K562 (cell line): ENCODE results near the gene SMARCB1. TPM values are rescaled to one million over a fixed set of nuclear protein-coding genes. Genes with fewer than 3 reads are reported as not detected.

Experiments used
- ARID1B ChIP-seq: fragments of 450-650 bp; IDR thresholded peaks from 2 replicates; pipeline ENCODE4 v1.6.1; 2016; ENCODE audit warnings: antibody characterized with exemption, mild to moderate bottlenecking, inconsistent platforms
- BACH1 ChIP-seq: fragments of 200-800 bp; sonication (Bioruptor generic); IDR thresholded peaks from 2 replicates; pipeline ENCODE4 v1.6.1; 2016; ENCODE audit warnings: missing genetic modification characterization, missing compliant biosample characterization
- ELF4 ChIP-seq: fragments of 450-650 bp; formaldehyde crosslinking; IDR thresholded peaks from 2 replicates; pipeline ENCODE4 v1.4.0; 2022; ENCODE audit warnings: missing genetic modification characterization
- MAFK ChIP-seq: IDR thresholded peaks from 2 replicates; pipeline ENCODE4 v1.6.1; 2011; ENCODE audit warnings: low read length, improper control_type of control experiment
- PCBP1 ChIP-seq: fragments of 200-400 bp; formaldehyde crosslinking; IDR thresholded peaks from 2 replicates; pipeline ENCODE4 v1.6.1; 2018; ENCODE audit warnings: mild to moderate bottlenecking, low read depth, low read length; ENCODE audit not compliant: poor library complexity, severe bottlenecking
- SMAD4 ChIP-seq: fragments of 250-450 bp; sonication (Bioruptor Pico); conservative IDR thresholded peaks from 2 replicates; pipeline ENCODE4 v1.8.0; 2021; ENCODE audit warnings: inconsistent platforms, mild to moderate bottlenecking, moderate library complexity
- SMARCC2 ChIP-seq: fragments of 450-650 bp; IDR thresholded peaks from 2 replicates; pipeline ENCODE4 v1.6.1; 2017; ENCODE audit warnings: antibody characterized with exemption, moderate library complexity, mild to moderate bottlenecking, low read depth
- SRSF3 ChIP-seq: fragments of 200-400 bp; formaldehyde crosslinking; IDR thresholded peaks from 2 replicates; pipeline ENCODE4 v1.6.1; 2016; ENCODE audit warnings: mild to moderate bottlenecking, low read length, moderate library complexity; ENCODE audit not compliant: insufficient read depth
- ZNF778 ChIP-seq: fragments of 450-650 bp; formaldehyde crosslinking; IDR thresholded peaks from 2 replicates; pipeline ENCODE4 v1.4.0; 2020; ENCODE audit warnings: mild to moderate bottlenecking, moderate library complexity
- polyA plus RNA-seq, 8 experiments: library from polyadenylated mRNA; depleted of rRNA in 4 of 8; stranded (reverse) in 5 of 8; unstranded in 3 of 8; fragments of >200 nt; fragmentation: Nextera tagmentation in 2 of 8; fragmentation: Illumina TruSeq in 1 of 8; extraction: Ambion mirVana in 2 of 8; extraction: Trizol in 1 of 8; gene quantifications; 2 replicates each; pipeline versions ENCODE4 v1.2.1 to v1.2.3, GENCODE V29; 2011 to 2014; ENCODE audit warnings: inconsistent platforms in 1 of 8, missing spikeins in 1 of 8
- total RNA-seq, 7 experiments: library from RNA; depleted of rRNA in 6 of 7; stranded (reverse); fragments of >200 nt in 6 of 7; fragmentation: Illumina TruSeq in 2 of 7; extraction: Trizol in 2 of 7; gene quantifications; 2 replicates each; pipeline versions ENCODE4 v1.2.1 to v1.2.3, GENCODE V29; 2011 to 2021; ENCODE audit warnings: low replicate concordance in 1 of 7
- TF ChIP-seq, protein P1 (sequence below), 2 experiments: fragments of 200-800 bp in 1 of 2; sonication (Bioruptor generic) in 1 of 2; sonication (generic) in 1 of 2; formaldehyde crosslinking in 1 of 2; IDR thresholded peaks in 1 of 2; conservative IDR thresholded peaks in 1 of 2; 2 replicates each; pipeline versions ENCODE4 v1.5.0 to v1.6.1; 2016 to 2020; ENCODE audit warnings: missing compliant biosample characterization in 1 of 2, missing genetic modification characterization in 1 of 2, missing genetic modification reagents in 1 of 2
- TF ChIP-seq, protein P2 (sequence below), 2 experiments: fragments of 450-650 bp in 1 of 2; sonication (generic) in 1 of 2; formaldehyde crosslinking in 1 of 2; IDR thresholded peaks; 2 replicates each; pipeline versions ENCODE4 v1.7.1 to v1.9.0; 2016 to 2022; ENCODE audit warnings: inconsistent platforms in 1 of 2, mild to moderate bottlenecking in 1 of 2, missing genetic modification reagents in 1 of 2
- TF ChIP-seq, protein P3 (sequence below): sonication (generic); formaldehyde crosslinking; IDR thresholded peaks from 2 replicates; pipeline ENCODE4 v1.8.1; 2023; ENCODE audit warnings: mild to moderate bottlenecking, missing genetic modification reagents

The SMARCB1 gene
- total and polyA plus RNA-seq, 9 of the 15 experiments (the other 6 are each of a cell fraction or from before 2014, with no cell fraction given), result 1.2 to 113 (median 65.4) TPM

DNA sequence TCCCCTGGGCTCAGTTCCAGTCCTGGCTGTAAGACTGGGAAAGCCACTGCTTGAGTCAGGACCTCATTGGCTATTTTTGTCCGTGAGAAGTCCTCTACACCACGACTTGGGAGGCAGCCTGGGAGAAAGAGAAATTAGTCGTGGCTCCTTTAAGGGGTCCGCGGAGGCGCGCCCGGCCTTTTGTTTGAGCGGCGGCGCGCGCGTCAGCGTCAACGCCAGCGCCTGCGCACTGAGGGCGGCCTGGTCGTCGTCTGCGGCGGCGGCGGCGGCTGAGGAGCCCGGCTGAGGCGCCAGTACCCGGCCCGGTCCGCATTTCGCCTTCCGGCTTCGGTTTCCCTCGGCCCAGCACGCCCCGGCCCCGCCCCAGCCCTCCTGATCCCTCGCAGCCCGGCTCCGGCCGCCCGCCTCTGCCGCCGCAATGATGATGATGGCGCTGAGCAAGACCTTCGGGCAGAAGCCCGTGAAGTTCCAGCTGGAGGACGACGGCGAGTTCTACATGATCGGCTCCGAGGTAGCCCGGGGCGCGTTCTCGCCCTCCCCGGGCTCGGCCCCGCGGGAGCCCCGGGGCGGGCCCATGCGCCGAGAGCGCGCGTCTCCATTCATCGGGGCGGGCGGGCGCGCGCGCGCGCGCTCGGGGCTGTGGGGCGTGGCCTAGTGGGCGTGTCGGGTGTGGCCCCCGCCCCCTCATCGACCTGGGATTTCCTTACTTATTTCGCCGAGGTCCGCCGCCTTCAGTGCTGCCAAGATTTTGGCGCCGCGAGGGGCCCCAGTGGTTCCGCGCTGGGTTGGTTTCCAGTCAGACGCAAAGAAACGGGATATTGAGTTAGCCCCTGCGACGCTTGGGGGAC is at the start of gene SMARCB1 (continued):
- TF ChIP-seq ARID1B, result no peak
- no peak for TF ChIP-seq ELF4
- no peak for TF ChIP-seq SRSF3
- peak; percentile 41; the same call in 1 of the 2 replicates for TF ChIP-seq BACH1 (tag)
- TF ChIP-seq MAFK, result no peak
- TF ChIP-seq, protein P1, sequence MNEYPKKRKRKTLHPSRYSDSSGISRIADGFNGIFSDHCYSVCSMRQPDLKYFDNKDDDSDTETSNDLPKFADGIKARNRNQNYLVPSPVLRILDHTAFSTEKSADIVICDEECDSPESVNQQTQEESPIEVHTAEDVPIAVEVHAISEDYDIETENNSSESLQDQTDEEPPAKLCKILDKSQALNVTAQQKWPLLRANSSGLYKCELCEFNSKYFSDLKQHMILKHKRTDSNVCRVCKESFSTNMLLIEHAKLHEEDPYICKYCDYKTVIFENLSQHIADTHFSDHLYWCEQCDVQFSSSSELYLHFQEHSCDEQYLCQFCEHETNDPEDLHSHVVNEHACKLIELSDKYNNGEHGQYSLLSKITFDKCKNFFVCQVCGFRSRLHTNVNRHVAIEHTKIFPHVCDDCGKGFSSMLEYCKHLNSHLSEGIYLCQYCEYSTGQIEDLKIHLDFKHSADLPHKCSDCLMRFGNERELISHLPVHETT (CRISPR knock-in tag; conservative IDR thresholded peaks at IDR 0.05 in 1 of 2, IDR thresholded peaks at IDR 0.05 in 1 of 2), result peak in 1 of 2 experiments; percentile 80; a peak in 2 of 4 replicates
- TF ChIP-seq SMARCC2, result peak; percentile 74
- TF ChIP-seq, protein P2, sequence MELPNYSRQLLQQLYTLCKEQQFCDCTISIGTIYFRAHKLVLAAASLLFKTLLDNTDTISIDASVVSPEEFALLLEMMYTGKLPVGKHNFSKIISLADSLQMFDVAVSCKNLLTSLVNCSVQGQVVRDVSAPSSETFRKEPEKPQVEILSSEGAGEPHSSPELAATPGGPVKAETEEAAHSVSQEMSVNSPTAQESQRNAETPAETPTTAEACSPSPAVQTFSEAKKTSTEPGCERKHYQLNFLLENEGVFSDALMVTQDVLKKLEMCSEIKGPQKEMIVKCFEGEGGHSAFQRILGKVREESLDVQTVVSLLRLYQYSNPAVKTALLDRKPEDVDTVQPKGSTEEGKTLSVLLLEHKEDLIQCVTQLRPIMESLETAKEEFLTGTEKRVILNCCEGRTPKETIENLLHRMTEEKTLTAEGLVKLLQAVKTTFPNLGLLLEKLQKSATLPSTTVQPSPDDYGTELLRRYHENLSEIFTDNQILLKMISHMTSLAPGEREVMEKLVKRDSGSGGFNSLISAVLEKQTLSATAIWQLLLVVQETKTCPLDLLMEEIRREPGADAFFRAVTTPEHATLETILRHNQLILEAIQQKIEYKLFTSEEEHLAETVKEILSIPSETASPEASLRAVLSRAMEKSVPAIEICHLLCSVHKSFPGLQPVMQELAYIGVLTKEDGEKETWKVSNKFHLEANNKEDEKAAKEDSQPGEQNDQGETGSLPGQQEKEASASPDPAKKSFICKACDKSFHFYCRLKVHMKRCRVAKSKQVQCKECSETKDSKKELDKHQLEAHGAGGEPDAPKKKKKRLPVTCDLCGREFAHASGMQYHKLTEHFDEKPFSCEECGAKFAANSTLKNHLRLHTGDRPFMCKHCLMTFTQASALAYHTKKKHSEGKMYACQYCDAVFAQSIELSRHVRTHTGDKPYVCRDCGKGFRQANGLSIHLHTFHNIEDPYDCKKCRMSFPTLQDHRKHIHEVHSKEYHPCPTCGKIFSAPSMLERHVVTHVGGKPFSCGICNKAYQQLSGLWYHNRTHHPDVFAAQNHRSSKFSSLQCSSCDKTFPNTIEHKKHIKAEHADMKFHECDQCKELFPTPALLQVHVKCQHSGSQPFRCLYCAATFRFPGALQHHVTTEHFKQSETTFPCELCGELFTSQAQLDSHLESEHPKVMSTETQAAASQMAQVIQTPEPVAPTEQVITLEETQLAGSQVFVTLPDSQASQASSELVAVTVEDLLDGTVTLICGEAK (IDR thresholded peaks at IDR 0.05), result no peak
- TF ChIP-seq, protein P2 (CRISPR knock-in tag; IDR thresholded peaks at IDR 0.05), result no peak
- no peak for TF ChIP-seq ZNF778 (CRISPR knock-in tag)
- peak; percentile 39 for TF ChIP-seq PCBP1
- peak; percentile 67 for TF ChIP-seq SMAD4 (CRISPR knock-in tag)
- TF ChIP-seq, protein P3, sequence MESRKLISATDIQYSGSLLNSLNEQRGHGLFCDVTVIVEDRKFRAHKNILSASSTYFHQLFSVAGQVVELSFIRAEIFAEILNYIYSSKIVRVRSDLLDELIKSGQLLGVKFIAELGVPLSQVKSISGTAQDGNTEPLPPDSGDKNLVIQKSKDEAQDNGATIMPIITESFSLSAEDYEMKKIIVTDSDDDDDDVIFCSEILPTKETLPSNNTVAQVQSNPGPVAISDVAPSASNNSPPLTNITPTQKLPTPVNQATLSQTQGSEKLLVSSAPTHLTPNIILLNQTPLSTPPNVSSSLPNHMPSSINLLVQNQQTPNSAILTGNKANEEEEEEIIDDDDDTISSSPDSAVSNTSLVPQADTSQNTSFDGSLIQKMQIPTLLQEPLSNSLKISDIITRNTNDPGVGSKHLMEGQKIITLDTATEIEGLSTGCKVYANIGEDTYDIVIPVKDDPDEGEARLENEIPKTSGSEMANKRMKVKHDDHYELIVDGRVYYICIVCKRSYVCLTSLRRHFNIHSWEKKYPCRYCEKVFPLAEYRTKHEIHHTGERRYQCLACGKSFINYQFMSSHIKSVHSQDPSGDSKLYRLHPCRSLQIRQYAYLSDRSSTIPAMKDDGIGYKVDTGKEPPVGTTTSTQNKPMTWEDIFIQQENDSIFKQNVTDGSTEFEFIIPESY, result no peak
